SK-N-SH treated with all-trans-retinoic acid at 6 μM for 48 hours (cell line): ENCODE results near the gene TMEM119.

Source experiments
- ARNTL ChIP-seq: fragments of 450-650 bp; formaldehyde crosslinking; IDR thresholded peaks from 2 replicates; pipeline ENCODE4 v1.5.0; 2020; ENCODE audit warnings: low read depth, mild to moderate bottlenecking, moderate library complexity, borderline replicate concordance
- BACH2 ChIP-seq: fragments of 250-450 bp; sonication (Bioruptor Pico); IDR thresholded peaks from 2 replicates; pipeline ENCODE4 v1.9.0; 2021; ENCODE audit warnings: mild to moderate bottlenecking, borderline replicate concordance
- CREB5 ChIP-seq: fragments of 250-450 bp; sonication (Bioruptor Pico); IDR thresholded peaks from 2 replicates; pipeline ENCODE4 v1.5.1; 2020; ENCODE audit warnings: low read depth, mild to moderate bottlenecking, moderate library complexity
- CSRNP3 ChIP-seq: fragments of 250-450 bp; sonication (Bioruptor Pico); IDR thresholded peaks from 2 replicates; pipeline ENCODE4 v1.5.1; 2021; ENCODE audit warnings: mild to moderate bottlenecking, moderate library complexity
- GLIS3 ChIP-seq: fragments of 250-450 bp; sonication (Bioruptor Pico); IDR thresholded peaks from 2 replicates; pipeline ENCODE4 v1.5.0; 2020; ENCODE audit warnings: mild to moderate bottlenecking, moderate library complexity
- ISL1 ChIP-seq: fragments of 250-450 bp; sonication (Bioruptor Pico); IDR thresholded peaks from 2 replicates; pipeline ENCODE4 v2.1.2; 2022; ENCODE audit warnings: mild to moderate bottlenecking, moderate library complexity
- PATZ1 ChIP-seq: fragments of 250-450 bp; sonication (Bioruptor Pico); IDR thresholded peaks from 2 replicates; pipeline ENCODE4 v1.8.0; 2020; ENCODE audit warnings: mild to moderate bottlenecking, moderate library complexity, borderline replicate concordance
- SNAI2 ChIP-seq: fragments of 250-450 bp; sonication (Bioruptor Pico); IDR thresholded peaks from 2 replicates; pipeline ENCODE4 v1.5.0; 2020; ENCODE audit warnings: mild to moderate bottlenecking, moderate library complexity
- TOX ChIP-seq: fragments of 250-450 bp; sonication (Bioruptor Pico); IDR thresholded peaks from 2 replicates; pipeline ENCODE4 v1.8.0; 2021; ENCODE audit warnings: mild to moderate bottlenecking, moderate library complexity, borderline replicate concordance
- ZC3H10 ChIP-seq: fragments of 250-450 bp; sonication (Bioruptor Pico); IDR thresholded peaks from 2 replicates; pipeline ENCODE4 v1.5.1; 2021; ENCODE audit warnings: mild to moderate bottlenecking, moderate library complexity
- ZFP3 ChIP-seq: fragments of 250-450 bp; sonication (Bioruptor Pico); IDR thresholded peaks from 2 replicates; pipeline ENCODE4 v1.5.0; 2020; ENCODE audit warnings: mild to moderate bottlenecking, moderate library complexity
- ZNF8 ChIP-seq: fragments of 450-650 bp; formaldehyde crosslinking; IDR thresholded peaks from 2 replicates; pipeline ENCODE4 v1.5.0; 2020; ENCODE audit warnings: mild to moderate bottlenecking, moderate library complexity

DNA sequence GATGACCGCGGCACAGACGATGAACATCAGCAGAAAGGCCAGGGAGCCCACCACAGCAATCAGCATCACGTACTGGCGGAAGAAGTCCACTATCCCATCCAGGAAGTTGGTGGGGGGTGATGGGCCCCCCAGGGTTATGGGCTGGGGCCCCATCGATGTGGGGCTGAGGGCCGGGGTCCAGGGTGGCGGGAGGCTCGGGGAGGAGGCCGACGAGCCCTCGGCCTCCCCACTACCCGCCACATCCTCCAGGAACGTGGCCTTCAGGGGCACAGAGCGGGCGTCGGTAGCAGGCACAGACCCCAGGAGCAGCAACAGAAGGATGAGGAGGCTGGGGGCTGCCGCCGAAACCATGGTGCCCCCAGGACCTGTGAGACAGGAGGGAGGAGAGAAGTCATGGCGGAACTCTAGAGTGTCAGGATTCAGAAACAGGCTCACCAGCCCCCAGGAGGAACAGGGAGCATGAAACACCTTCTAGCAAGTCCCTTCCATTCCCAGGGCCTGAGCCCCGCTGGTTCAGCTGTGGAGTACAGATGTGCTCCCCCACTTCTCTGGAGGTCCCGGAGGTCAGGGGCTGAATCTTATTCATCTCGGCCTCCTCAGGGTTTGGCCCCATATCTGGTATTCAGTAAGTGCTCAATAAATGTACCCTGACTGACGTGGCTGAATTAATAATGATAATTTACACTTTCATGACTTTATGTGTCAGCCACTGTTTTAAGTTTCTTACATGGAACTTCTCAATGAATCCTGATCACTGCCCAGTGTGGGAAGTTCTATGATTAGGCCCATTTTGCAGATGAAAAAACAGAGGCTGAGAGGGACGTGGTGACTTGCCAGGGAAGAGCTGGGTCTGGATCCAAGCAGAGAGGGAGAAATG, 5.6 kb downstream of the TMEM119 start:
- TF ChIP-seq GLIS3 (CRISPR knock-in tag), result no peak
- no peak for TF ChIP-seq ARNTL (CRISPR knock-in tag)
- no peak for TF ChIP-seq TOX (CRISPR knock-in tag)
- TF ChIP-seq ZC3H10 (CRISPR knock-in tag), result no peak
- TF ChIP-seq ZNF8 (CRISPR knock-in tag), result no peak
- TF ChIP-seq CREB5 (CRISPR knock-in tag), result no peak
- TF ChIP-seq PATZ1 (CRISPR knock-in tag), result no peak
- no peak for TF ChIP-seq ZFP3 (CRISPR knock-in tag)
- TF ChIP-seq ISL1 (CRISPR knock-in tag), result no peak
- TF ChIP-seq SNAI2 (CRISPR knock-in tag), result no peak
- TF ChIP-seq CSRNP3 (CRISPR knock-in tag), result no peak
- TF ChIP-seq BACH2 (CRISPR knock-in tag), result no peak
